Upper lobe of left lung (tissue), 4 donors: ENCODE data around the gene RIMBP3B.
"Not testable (repeated sequence)": the region's sequence is repeated elsewhere in the genome, so short reads cannot be mapped to it uniquely, and the experiment has no call there.

Experiments used
- CTCF ChIP-seq, 6 experiments: fragments of 450-650 bp in 4 of 6; fragments of 200-600 bp in 2 of 6; sonication (generic) in 2 of 6; IDR thresholded peaks; one replicate each; pipeline ENCODE4 v1.5.1; 2016 to 2019; ENCODE audit warnings: antibody characterized with exemption in 6 of 6
- EP300 ChIP-seq, 4 donors: sonication (generic); formaldehyde crosslinking; IDR thresholded peaks; one replicate each; pipeline ENCODE4 v1.5.1; 2017; ENCODE audit warnings: antibody characterized with exemption in 4 of 4, control low read depth in 2 of 4
- POLR2A ChIP-seq, 4 donors: fragments of 450-650 bp; IDR thresholded peaks; one replicate each; pipeline ENCODE4 v1.5.1; 2016 to 2017; ENCODE audit warnings: antibody characterized with exemption in 4 of 4, mild to moderate bottlenecking in 2 of 4
- POLR2AphosphoS5 ChIP-seq, 2 donors: sonication (generic); formaldehyde crosslinking; IDR thresholded peaks; one replicate each; pipeline ENCODE4 v1.5.1; 2017; ENCODE audit warnings: antibody characterized with exemption in 2 of 2

GRCh38 chr22:21417227-21417746, 33.7 kb downstream of the RIMBP3B start, which contains the start of gene HIC2:
- not testable (repeated sequence) for TF ChIP-seq CTCF, POLR2A, POLR2AphosphoS5, EP300 (IDR thresholded peaks at IDR 0.05)
